ENCODE data around the gene SLC30A3.

The SLC30A3 gene

GRCh38 chr2:27307545-27308358 lies 44.9 kb upstream of the SLC30A3 start:
- Histone ChIP-seq H2AFZ (no peak overlapping the region), H3K4me2 (ENCODE audit: low read length) (no peak overlapping the region), H3K4me1 (peaks cover 8% of the 10 kb centered on the region), H3K79me2 (no peaks in the 10 kb centered on the region), H3K27ac (no peak overlapping the region), H3K9me3 (ENCODE audit: control insufficient read depth, low read length) (no peaks in the 10 kb centered on the region), H3K27me3 (ENCODE audit: control insufficient read depth, insufficient read depth, low read length) (peaks cover 10% of the 10 kb centered on the region), H3K9ac (no peak overlapping the region), H3K36me3 (ENCODE audit: control insufficient read depth, insufficient read depth, low read length) (no peaks in the 10 kb centered on the region), H3K4me3 (ENCODE audit: low read depth, low read length) (no peak overlapping the region)
- no peak for TF ChIP-seq CTCF (IDR thresholded peaks at IDR 0.05)

GRCh38 chr2:27307287-27307544 lies 44.4 kb upstream of the SLC30A3 start:
- H3K27me3 ChIP-seq (ENCODE audit: control insufficient read depth, insufficient read depth, low read length): peaks cover 10% of the 10 kb centered on the region
- no peaks in the 10 kb centered on the region for H3K79me2 ChIP-seq
- H3K27ac ChIP-seq: no peak overlapping the region

GRCh38 chr2:27306573-27307286 lies 43.9 kb upstream of the SLC30A3 start:
- peaks cover 8% of the 10 kb centered on the region for H3K4me1 ChIP-seq
- H3K27ac ChIP-seq: no peak overlapping the region
- H3K4me2 ChIP-seq (ENCODE audit: low read length): no peak overlapping the region
- H3K27me3 ChIP-seq (ENCODE audit: control insufficient read depth, insufficient read depth, low read length): peaks cover 10% of the 10 kb centered on the region
- H3K9me3 ChIP-seq (ENCODE audit: control insufficient read depth, low read length): no peaks in the 10 kb centered on the region
- no peaks in the 10 kb centered on the region for H3K79me2 ChIP-seq
- H3K4me3 ChIP-seq (ENCODE audit: low read depth, low read length): no peak overlapping the region
- no peaks in the 10 kb centered on the region for H3K36me3 ChIP-seq (ENCODE audit: control insufficient read depth, insufficient read depth, low read length)
- H3K9ac ChIP-seq: no peak overlapping the region
- no peak for TF ChIP-seq CTCF (IDR thresholded peaks at IDR 0.05)
- peak overlapping the region; percentile 51 for H2AFZ ChIP-seq

More at GRCh38 chr2:27307287-27307544, 44.4 kb upstream of the SLC30A3 start:
- Histone ChIP-seq H3K36me3 (ENCODE audit: control insufficient read depth, insufficient read depth, low read length) (no peaks in the 10 kb centered on the region), H3K4me2 (ENCODE audit: low read length) (no peak overlapping the region), H3K4me1 (peaks cover 8% of the 10 kb centered on the region), H2AFZ (no peak overlapping the region), H3K9ac (no peak overlapping the region), H3K9me3 (ENCODE audit: control insufficient read depth, low read length) (no peaks in the 10 kb centered on the region), H3K4me3 (ENCODE audit: low read depth, low read length) (no peak overlapping the region)
- TF ChIP-seq CTCF (IDR thresholded peaks at IDR 0.05): no peak

GRCh38 chr2:27306136-27306535 lies 43.3 kb upstream of the SLC30A3 start:
- Histone ChIP-seq H3K79me2 (no peaks in the 10 kb centered on the region), H3K4me1 (peaks cover 8% of the 10 kb centered on the region), H3K9ac (no peak overlapping the region), H3K9me3 (ENCODE audit: control insufficient read depth, low read length) (no peaks in the 10 kb centered on the region), H3K27ac (no peak overlapping the region), H3K4me2 (ENCODE audit: low read length) (no peak overlapping the region), H2AFZ (peak overlapping the region; percentile 11), H3K27me3 (ENCODE audit: control insufficient read depth, insufficient read depth, low read length) (peaks cover 10% of the 10 kb centered on the region), H3K36me3 (ENCODE audit: control insufficient read depth, insufficient read depth, low read length) (no peaks in the 10 kb centered on the region), H3K4me3 (ENCODE audit: low read depth, low read length) (no peak overlapping the region)
- no peak for TF ChIP-seq CTCF (IDR thresholded peaks at IDR 0.05)

Measured in parathyroid adenoma (tissue), 2 donors.